ENCODE data around the gene FIGNL2. TPM values are rescaled to one million over a fixed set of nuclear protein-coding genes. Genes with fewer than 3 reads are reported as not detected.

FIGNL2 gene
- total RNA-seq, 1 experiment from 2014 or later, result not detected

GRCh38 chr12:51865757-51866270, 17.3 kb upstream of the FIGNL2 start:
- TF ChIP-seq CTCF (IDR thresholded peaks at IDR 0.05; ENCODE audit: unreplicated experiment), result no peak
- H3K27me3 Mint-ChIP-seq (ENCODE audit: unreplicated experiment), result peaks cover 60% of the 10 kb centered on the region
- BruUV-seq (replicated peaks), result no TSS peak
- H3K4me1 Mint-ChIP-seq (ENCODE audit: low read depth, unreplicated experiment), result no peaks in the 10 kb centered on the region
- intact Hi-C loops (cut with micrococcal nuclease; ENCODE audit: unreplicated experiment), result no loop called here
- H3K36me3 Mint-ChIP-seq (ENCODE audit: insufficient read depth, unreplicated experiment), result no peaks in the 10 kb centered on the region
- DNase-seq, result no peak
- H3K4me3 Mint-ChIP-seq (ENCODE audit: low read depth, unreplicated experiment), result no peak overlapping the region
- no peak overlapping the region for H3K27ac Mint-ChIP-seq (ENCODE audit: unreplicated experiment)
- CTCF ChIA-PET, result no interaction called here
- H3K9me3 Mint-ChIP-seq (ENCODE audit: low read depth, unreplicated experiment), result no peaks in the 10 kb centered on the region

- H3K27ac Mint-ChIP-seq (ENCODE audit: unreplicated experiment), result no peak overlapping the region
- no peak for TF ChIP-seq CTCF (IDR thresholded peaks at IDR 0.05; ENCODE audit: unreplicated experiment)
- H3K27me3 Mint-ChIP-seq (ENCODE audit: unreplicated experiment), result peaks cover 53% of the 10 kb centered on the region
- DNase-seq, result no peak
- no peak overlapping the region for H3K4me3 Mint-ChIP-seq (ENCODE audit: low read depth, unreplicated experiment)
- intact Hi-C loops (cut with micrococcal nuclease; ENCODE audit: unreplicated experiment), result no loop called here
- H3K9me3 Mint-ChIP-seq (ENCODE audit: low read depth, unreplicated experiment), result no peaks in the 10 kb centered on the region
- BruUV-seq (replicated peaks), result no TSS peak
- CTCF ChIA-PET, result no interaction called here
- no peaks in the 10 kb centered on the region for H3K36me3 Mint-ChIP-seq (ENCODE audit: insufficient read depth, unreplicated experiment)
- H3K4me1 Mint-ChIP-seq (ENCODE audit: low read depth, unreplicated experiment), result no peaks in the 10 kb centered on the region
Measured at GRCh38 chr12:51864833-51865670, 16.5 kb upstream of the FIGNL2 start.

- Mint-ChIP-seq H3K4me3 (ENCODE audit: low read depth, unreplicated experiment) (no peak overlapping the region), H3K4me1 (ENCODE audit: low read depth, unreplicated experiment) (no peaks in the 10 kb centered on the region), H3K9me3 (ENCODE audit: low read depth, unreplicated experiment) (no peaks in the 10 kb centered on the region), H3K27me3 (ENCODE audit: unreplicated experiment) (peaks cover 44% of the 10 kb centered on the region), H3K27ac (ENCODE audit: unreplicated experiment) (no peak overlapping the region), H3K36me3 (ENCODE audit: insufficient read depth, unreplicated experiment) (no peaks in the 10 kb centered on the region)
- intact Hi-C loops (cut with micrococcal nuclease; ENCODE audit: unreplicated experiment), result no loop called here
- BruUV-seq (replicated peaks), result no TSS peak
- CTCF ChIA-PET, result no interaction called here
- DNase-seq, result no peak
- no peak for TF ChIP-seq CTCF (IDR thresholded peaks at IDR 0.05; ENCODE audit: unreplicated experiment)
Measured at GRCh38 chr12:51863933-51864832, 15.7 kb upstream of the FIGNL2 start.

GRCh38 chr12:51863363-51863932, 14.9 kb upstream of the FIGNL2 start:
- no peaks in the 10 kb centered on the region for H3K9me3 Mint-ChIP-seq (ENCODE audit: low read depth, unreplicated experiment)
- no peak for TF ChIP-seq CTCF (IDR thresholded peaks at IDR 0.05; ENCODE audit: unreplicated experiment)
- peaks cover 37% of the 10 kb centered on the region for H3K27me3 Mint-ChIP-seq (ENCODE audit: unreplicated experiment)
- H3K27ac Mint-ChIP-seq (ENCODE audit: unreplicated experiment), result no peak overlapping the region
- CTCF ChIA-PET, result no interaction called here
- H3K36me3 Mint-ChIP-seq (ENCODE audit: insufficient read depth, unreplicated experiment), result no peaks in the 10 kb centered on the region
- no peaks in the 10 kb centered on the region for H3K4me1 Mint-ChIP-seq (ENCODE audit: low read depth, unreplicated experiment)
- DNase-seq, result no peak
- intact Hi-C loops (cut with micrococcal nuclease; ENCODE audit: unreplicated experiment), result no loop called here
- no TSS peak for BruUV-seq (replicated peaks)
- H3K4me3 Mint-ChIP-seq (ENCODE audit: low read depth, unreplicated experiment), result no peak overlapping the region
